PC-9 (cell line): ENCODE measurements around the gene GATB. TPM values are rescaled to one million over a fixed set of nuclear protein-coding genes. Genes with fewer than 3 reads are reported as not detected.

Source experiments
- BruUV-seq: library from RNA; stranded (reverse); fragments of 400-500 nt; replicated peaks from 2 replicates; lab custom pipeline; 2021; lab: Mats Ljungman, UMichigan
- CTCF ChIA-PET: fragments of 300-600 bp; sonication (Branson Sonifier 250); formaldehyde crosslinking; loops from one replicate; lab custom pipeline; 2022; ENCODE audit warnings: antibody characterized with exemption; lab: Charles Lee
- POLR2A ChIA-PET: fragments of 300-600 bp; sonication (Branson Sonifier 250); formaldehyde crosslinking; loops from one replicate; lab custom pipeline; 2022; ENCODE audit warnings: antibody characterized with exemption; ENCODE audit not compliant: unreplicated experiment; lab: Charles Lee
- DNase-seq, 2 experiments: peaks; one replicate each; pipeline versions ENCODE4 v3.0.0 to v3.0.0-alpha.2; 2015 to 2022; ENCODE audit warnings: mixed read lengths in 1 of 2
- H2AFZ ChIP-seq: fragments of 200-600 bp; sonication (generic); 2 replicates; pipeline ENCODE4 v1.8.1; 2017; ENCODE audit warnings: antibody characterized with exemption
- H3F3A ChIP-seq: fragments of 200-600 bp; sonication (generic); 2 replicates; pipeline ENCODE4 v1.8.1; 2017; ENCODE audit warnings: antibody characterized with exemption, mild to moderate bottlenecking, low read depth; ENCODE audit not compliant: insufficient read depth
- H3K27ac ChIP-seq: fragments of 200-600 bp; sonication (generic); 2 replicates; pipeline ENCODE4 v1.6.1; 2016; ENCODE audit warnings: mixed run types
- H3K27me3 ChIP-seq: fragments of 200-600 bp; sonication (generic); 2 replicates; pipeline ENCODE4 v1.6.1; 2016; ENCODE audit warnings: low read depth, mixed run types; ENCODE audit not compliant: insufficient read depth
- H3K36me3 ChIP-seq: fragments of 200-600 bp; sonication (generic); 2 replicates; pipeline ENCODE4 v1.6.1; 2016; ENCODE audit warnings: low read depth, mixed run types
- H3K4me1 ChIP-seq: fragments of 200-600 bp; sonication (generic); replicated peaks from 2 replicates; pipeline ENCODE4 v1.6.1; 2016; ENCODE audit warnings: mixed run types; ENCODE audit not compliant: insufficient read depth
- H3K4me2 ChIP-seq: fragments of 200-600 bp; sonication (generic); 2 replicates; pipeline ENCODE4 v1.6.1; 2017; ENCODE audit warnings: mixed run types
- H3K4me3 ChIP-seq: fragments of 200-600 bp; sonication (generic); 2 replicates; pipeline ENCODE4 v1.6.1; 2016; ENCODE audit warnings: mixed run types
- H3K79me2 ChIP-seq: fragments of 200-600 bp; sonication (generic); 2 replicates; pipeline ENCODE4 v1.6.1; 2017; ENCODE audit warnings: low read depth, mixed run types
- H3K9me2 ChIP-seq: fragments of 200-600 bp; sonication (generic); 2 replicates; pipeline ENCODE4 v1.8.1; 2017; ENCODE audit warnings: mild to moderate bottlenecking; ENCODE audit not compliant: insufficient read depth
- H3K9me3 ChIP-seq: fragments of 200-600 bp; sonication (generic); 2 replicates; pipeline ENCODE4 v1.8.1; 2016; ENCODE audit warnings: low read depth; ENCODE audit not compliant: insufficient read depth
- H4K20me1 ChIP-seq: fragments of 200-600 bp; sonication (generic); 2 replicates; pipeline ENCODE4 v1.8.1; 2017; ENCODE audit not compliant: insufficient read depth
- CTCF ChIP-seq: fragments of 200-600 bp; sonication (generic); conservative IDR thresholded peaks from 2 replicates; pipeline ENCODE4 v1.6.1; 2017; ENCODE audit warnings: mixed run types, antibody characterized with exemption, mild to moderate bottlenecking, moderate library complexity
- EZH2 ChIP-seq: fragments of 200-600 bp; sonication (generic); IDR thresholded peaks from 2 replicates; pipeline ENCODE4 v1.8.0; 2017; ENCODE audit warnings: antibody characterized with exemption, low read depth
- intact Hi-C: fragments of 100-400 bp; cut with micrococcal nuclease; formaldehyde crosslinking; loops from one replicate; pipeline ENCODE4 v1.10.0; 2022; ENCODE audit not compliant: unreplicated experiment
- total RNA-seq: library from RNA; stranded (reverse); gene quantifications from 2 replicates; pipeline ENCODE4 v1.2.3, GENCODE V29; 2021

The GATB gene
- total RNA-seq, 1 experiment from 2014 or later = 24.2 TPM

GRCh38 chr4:151665022-151665784 lies 95.6 kb downstream of the GATB start:
- no peak overlapping the region for H2AFZ ChIP-seq
- H3K9me2 ChIP-seq = no peaks in the 10 kb centered on the region
- no peaks in the 10 kb centered on the region for H4K20me1 ChIP-seq
- intact Hi-C loops = no loop called here
- no TSS peak for BruUV-seq
- no peak overlapping the region for H3K27ac ChIP-seq
- no peak for TF ChIP-seq EZH2
- TF ChIP-seq CTCF = no peak
- no peaks in the 10 kb centered on the region for H3F3A ChIP-seq
- H3K4me2 ChIP-seq = no peak overlapping the region
- CTCF ChIA-PET = no interaction called here
- H3K27me3 ChIP-seq = no peaks in the 10 kb centered on the region
- H3K79me2 ChIP-seq = no peaks in the 10 kb centered on the region
- H3K4me1 ChIP-seq = no peaks in the 10 kb centered on the region
- no peak overlapping the region for H3K4me3 ChIP-seq
- no peaks in the 10 kb centered on the region for H3K9me3 ChIP-seq
- H3K36me3 ChIP-seq = no peaks in the 10 kb centered on the region
- POLR2A ChIA-PET = no interaction called here
- no peak for DNase-seq

GRCh38 chr4:151664289-151664688 lies 96.5 kb downstream of the GATB start:
- Histone ChIP-seq H3K4me3 (no peak overlapping the region), H3K27me3 (no peaks in the 10 kb centered on the region), H3F3A (no peaks in the 10 kb centered on the region), H4K20me1 (no peaks in the 10 kb centered on the region), H3K79me2 (no peaks in the 10 kb centered on the region), H3K9me3 (no peaks in the 10 kb centered on the region), H3K36me3 (no peaks in the 10 kb centered on the region), H3K4me2 (no peak overlapping the region), H3K9me2 (no peaks in the 10 kb centered on the region), H3K4me1 (no peaks in the 10 kb centered on the region), H3K27ac (no peak overlapping the region), H2AFZ (no peak overlapping the region)
- intact Hi-C loops = no loop called here
- TF ChIP-seq EZH2 (no peak), CTCF (no peak)
- POLR2A ChIA-PET = no interaction called here
- BruUV-seq = no TSS peak
- no peak for DNase-seq
- CTCF ChIA-PET = no interaction called here

GRCh38 chr4:151663109-151663508 lies 97.7 kb downstream of the GATB start:
- no peak overlapping the region for H2AFZ ChIP-seq
- H4K20me1 ChIP-seq = no peaks in the 10 kb centered on the region
- no peak overlapping the region for H3K4me2 ChIP-seq
- H3K4me3 ChIP-seq = no peak overlapping the region
- no peaks in the 10 kb centered on the region for H3K9me3 ChIP-seq
- H3F3A ChIP-seq = no peaks in the 10 kb centered on the region
- H3K9me2 ChIP-seq = no peaks in the 10 kb centered on the region
- BruUV-seq = no TSS peak
- H3K79me2 ChIP-seq = no peaks in the 10 kb centered on the region
- TF ChIP-seq CTCF (no peak), EZH2 (no peak)
- ChIA-PET CTCF (interaction anchor here (0.6 kb wide), 1 partner anchor 24 kb away, joined by 3 read pairs; no protein-coding TSS in a partner anchor), POLR2A (no interaction called here)
- H3K4me1 ChIP-seq = no peaks in the 10 kb centered on the region
- DNase-seq = no peak
- H3K36me3 ChIP-seq = no peaks in the 10 kb centered on the region
- H3K27ac ChIP-seq = no peak overlapping the region
- intact Hi-C loops = no loop called here
- no peaks in the 10 kb centered on the region for H3K27me3 ChIP-seq
